ENCODE results near the gene TRIM69.

DNA sequence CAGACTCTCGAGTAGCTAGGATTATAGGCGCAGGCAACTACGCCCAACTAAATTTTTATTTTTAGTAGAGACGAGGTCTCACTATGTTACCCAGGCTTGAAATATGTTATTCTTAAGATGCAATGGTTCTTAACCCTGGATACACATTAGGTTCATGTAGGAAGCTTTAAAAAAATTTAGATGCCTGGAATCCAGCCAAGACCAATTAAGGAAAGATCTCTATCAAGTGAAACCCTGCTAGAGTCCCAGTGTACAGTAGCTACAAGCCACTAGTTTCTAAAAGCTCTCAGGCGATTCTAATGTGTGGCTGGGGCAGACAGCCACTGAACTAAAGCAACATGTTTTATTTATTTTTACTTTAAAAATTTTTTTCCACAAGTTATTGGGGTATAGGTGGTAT, 33.2 kb downstream of the TRIM69 start:
- TF ChIP-seq POLR2AphosphoS5 (IDR thresholded peaks at IDR 0.05; ENCODE audit: low read depth, low read length) (no peak), SIN3A (IDR thresholded peaks at IDR 0.05; ENCODE audit: borderline replicate concordance, insufficient read depth, low read length) (no peak)

All from PFSK-1 (cell line).